ENCODE measurements around the gene SPOCK1.

Gene SPOCK1

DNA sequence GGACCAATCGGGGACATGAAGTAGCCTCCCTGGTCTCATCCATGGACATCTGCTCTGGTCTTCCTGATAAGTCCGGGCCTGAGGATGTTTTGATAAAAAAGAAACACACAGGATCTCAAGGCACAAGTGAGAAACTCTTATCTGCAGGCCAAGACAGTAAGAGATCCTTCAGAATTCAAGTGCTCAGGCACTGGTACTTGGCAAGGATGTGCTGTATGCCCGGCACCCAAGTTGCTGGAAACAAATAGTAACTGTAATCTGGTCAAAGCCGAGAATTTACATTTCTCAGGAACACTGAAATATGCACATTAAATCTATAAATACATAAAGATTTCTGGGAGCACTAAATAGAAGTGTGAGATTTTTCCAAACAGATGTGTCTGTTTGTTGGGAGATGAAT lies 165.7 kb downstream of the SPOCK1 start:
- in situ Hi-C loops (cut with MboI; ENCODE audit: low sequenced_read_pairs), result no loop called here

DNA sequence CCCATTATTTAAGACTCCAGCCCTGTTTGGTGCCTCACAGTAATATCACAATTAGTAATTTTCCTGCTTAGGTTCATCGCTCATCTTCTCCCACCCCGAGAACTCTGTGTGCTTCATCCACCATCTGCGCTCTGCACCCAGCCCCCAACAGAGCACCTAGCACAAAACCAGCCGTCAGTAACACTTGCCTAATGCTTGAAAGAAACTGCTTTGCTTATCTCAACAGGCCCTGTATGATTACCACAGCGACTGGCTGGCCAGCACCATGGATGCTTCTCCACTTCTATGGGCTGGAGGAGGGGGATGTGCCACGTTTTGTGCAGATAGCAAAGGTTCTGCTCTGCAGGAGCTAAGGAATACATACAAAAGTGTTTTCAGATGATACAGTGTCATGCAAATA lies 166.8 kb downstream of the SPOCK1 start:
- in situ Hi-C loops (cut with MboI; ENCODE audit: low sequenced_read_pairs), result no loop called here

DNA sequence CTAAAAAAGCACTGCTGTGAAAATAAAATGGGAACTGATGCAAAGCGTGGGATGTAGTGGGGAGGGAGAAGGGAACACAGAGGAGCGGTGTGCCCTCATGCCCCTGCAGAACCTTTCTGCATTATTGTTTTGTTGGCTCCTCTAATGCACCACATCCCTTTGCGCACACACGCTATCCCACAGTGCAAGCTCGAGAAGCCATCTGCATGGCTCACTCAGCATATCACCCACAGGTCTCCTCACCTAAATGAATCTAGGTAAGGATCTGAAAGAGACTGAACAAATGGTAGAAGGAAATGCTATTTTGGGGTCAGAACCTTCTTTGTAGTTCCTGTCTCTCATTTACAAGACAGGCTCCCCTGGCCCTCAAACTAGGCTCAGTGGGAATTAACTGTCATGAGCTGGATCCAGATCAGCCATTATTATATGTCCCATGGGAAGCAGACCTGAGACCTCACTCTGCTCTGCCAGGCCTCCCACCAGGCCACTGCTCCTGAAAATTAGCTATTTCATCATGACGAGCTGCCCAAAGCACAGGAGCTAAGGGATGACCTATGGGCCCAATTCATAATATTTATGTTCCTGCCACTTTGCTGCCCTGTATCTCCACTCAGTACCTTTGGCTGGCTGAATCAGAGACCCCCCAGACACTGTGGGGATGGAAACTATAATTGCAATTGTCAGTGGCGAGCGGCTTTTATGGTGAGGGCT lies 169.4 kb downstream of the SPOCK1 start:
- in situ Hi-C loops (cut with MboI; ENCODE audit: low sequenced_read_pairs), result no loop called here

DNA sequence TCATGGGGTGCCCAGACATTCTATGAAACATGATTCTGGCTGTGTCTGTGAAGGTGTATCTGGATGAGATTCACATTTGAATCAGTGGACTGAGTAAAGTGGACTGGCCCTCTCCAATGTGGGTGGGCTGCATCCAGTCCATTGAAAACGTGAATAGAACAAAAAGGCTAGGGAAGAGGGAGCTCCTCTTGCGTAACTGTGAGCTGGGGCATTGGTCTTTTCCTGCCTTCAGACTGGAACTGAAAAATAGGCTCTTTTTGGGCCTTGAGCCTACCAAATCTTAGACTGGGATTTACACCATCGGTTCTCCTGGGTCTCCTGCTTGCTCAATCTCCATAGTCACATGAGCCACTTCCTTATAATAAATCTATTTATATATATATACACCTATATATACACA lies 170.1 kb downstream of the SPOCK1 start:
- in situ Hi-C loops (cut with MboI; ENCODE audit: low sequenced_read_pairs), result no loop called here

DNA sequence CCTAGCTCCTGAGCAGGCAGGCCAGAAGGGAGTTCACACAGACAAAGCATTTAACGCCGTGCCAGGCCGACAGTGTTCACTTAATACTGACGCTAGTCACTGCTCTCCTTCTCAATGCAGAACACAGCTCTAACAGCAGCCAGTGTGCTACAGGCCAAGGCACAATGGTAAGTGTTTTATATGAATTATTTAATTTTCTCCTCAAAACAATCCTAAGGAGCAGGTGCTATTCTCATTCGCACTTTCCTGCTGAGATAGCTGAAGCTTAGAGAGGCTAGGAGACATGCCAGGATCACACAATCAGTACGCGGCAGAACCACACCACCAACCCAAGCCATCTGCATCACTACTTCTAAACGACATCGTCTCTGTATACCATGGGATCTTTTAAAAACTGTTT lies 170.7 kb downstream of the SPOCK1 start:
- in situ Hi-C loops (cut with MboI; ENCODE audit: low sequenced_read_pairs), result no loop called here

DNA sequence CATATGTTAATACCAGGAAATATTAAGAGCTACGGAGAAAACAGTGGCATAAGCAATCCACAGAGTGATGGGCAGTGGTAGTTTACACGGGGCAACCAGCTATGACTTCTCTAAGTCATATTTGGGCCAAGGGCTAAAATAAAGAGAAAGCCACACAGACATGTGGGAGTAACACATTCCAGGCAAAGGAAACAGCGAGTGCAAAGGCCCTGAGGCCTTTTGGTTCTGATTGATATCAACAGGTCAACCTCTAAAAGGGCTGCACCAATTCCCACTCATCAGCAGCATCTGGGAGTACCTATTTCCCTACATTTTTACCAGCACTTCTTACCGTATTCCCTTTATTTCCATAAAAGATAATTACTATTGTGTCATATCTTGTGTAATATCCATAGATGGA lies 173.4 kb downstream of the SPOCK1 start:
- in situ Hi-C loops (cut with MboI; ENCODE audit: low sequenced_read_pairs), result no loop called here

DNA sequence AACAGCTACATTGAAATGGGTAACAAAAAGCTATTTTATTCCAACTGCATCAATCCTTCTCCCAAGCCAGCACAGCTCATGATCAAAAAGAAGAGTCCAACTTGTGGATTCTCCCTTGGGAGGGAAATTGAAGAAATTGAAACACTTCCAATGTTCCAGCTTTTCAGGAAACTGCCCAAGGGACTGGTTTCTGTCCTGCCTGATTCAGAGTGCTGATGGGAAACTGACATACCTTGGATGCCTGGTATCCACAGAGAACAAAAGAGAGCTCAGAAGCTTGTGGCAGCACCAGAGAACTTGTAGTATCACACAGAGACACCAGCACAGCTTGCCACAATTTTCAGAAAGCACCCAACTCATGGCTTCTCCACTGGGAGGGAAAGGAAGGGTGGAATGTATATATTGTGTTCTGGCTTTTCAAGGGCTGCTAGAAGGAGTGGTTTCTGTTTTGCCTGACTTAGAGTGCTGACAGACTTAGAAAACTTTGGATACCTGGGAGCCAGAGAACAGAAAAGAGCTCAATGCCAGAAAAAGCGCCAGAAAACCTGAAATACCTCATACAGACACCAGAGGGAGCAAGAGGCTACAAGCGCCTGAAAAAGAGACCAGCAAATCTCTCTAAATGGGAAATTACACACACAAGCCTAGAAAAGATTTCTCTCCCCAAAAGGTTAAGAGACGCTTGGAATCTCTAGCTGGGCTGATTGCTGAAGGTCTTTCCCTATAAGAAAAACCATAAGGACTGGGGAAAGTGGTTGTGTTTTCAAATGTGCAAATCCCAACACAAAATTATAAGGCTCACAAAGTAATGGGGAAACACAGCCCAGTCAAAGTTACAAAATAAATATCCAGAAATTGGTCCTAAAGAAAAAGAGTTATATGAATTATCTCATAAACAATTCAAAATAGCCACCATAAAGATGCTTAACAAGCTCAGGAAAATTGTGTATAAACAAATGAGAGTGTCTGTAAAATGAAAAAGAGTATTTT lies 178.8 kb downstream of the SPOCK1 start:
- in situ Hi-C loops (cut with MboI; ENCODE audit: low sequenced_read_pairs), result no loop called here

DNA sequence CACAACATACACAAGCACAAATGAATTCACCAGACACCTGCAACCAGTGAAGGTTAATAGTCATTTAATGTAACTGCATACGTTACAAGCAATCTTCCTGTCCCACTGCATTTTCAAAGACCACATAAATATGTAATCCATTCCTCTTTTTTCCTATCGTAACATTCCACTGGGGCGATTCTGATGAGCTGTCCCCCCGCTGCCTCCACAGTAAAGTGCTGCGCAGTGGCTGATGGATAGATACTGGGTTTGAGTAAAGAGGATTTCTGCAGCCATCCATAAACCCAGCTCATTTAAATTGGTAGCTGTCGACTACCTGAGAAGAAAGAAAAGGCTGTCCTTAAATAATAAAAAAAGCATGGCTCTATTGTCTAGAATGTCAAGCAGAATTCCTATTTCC lies 181.1 kb downstream of the SPOCK1 start:
- in situ Hi-C loops (cut with MboI; ENCODE audit: low sequenced_read_pairs), result no loop called here

DNA sequence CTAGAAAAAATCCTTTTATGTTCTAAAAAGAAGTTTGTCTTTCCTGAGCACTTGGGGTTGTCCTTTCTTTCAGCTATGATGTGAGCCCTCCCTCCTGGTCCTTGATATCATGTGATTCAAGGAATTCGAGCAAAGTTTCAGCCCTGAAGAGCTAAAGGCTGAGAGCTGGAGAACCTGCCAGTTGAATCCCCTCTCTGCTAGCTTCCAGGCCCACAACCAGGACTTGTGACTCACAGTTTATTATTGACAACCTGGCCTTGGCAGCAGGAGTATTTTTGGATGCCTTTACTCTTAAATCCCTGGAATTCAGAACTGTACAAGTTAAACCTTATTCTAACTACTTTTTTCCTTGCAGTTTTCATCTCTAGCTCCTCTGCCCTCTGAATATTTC lies 182.8 kb downstream of the SPOCK1 start:
- in situ Hi-C loops (cut with MboI; ENCODE audit: low sequenced_read_pairs), result no loop called here

DNA sequence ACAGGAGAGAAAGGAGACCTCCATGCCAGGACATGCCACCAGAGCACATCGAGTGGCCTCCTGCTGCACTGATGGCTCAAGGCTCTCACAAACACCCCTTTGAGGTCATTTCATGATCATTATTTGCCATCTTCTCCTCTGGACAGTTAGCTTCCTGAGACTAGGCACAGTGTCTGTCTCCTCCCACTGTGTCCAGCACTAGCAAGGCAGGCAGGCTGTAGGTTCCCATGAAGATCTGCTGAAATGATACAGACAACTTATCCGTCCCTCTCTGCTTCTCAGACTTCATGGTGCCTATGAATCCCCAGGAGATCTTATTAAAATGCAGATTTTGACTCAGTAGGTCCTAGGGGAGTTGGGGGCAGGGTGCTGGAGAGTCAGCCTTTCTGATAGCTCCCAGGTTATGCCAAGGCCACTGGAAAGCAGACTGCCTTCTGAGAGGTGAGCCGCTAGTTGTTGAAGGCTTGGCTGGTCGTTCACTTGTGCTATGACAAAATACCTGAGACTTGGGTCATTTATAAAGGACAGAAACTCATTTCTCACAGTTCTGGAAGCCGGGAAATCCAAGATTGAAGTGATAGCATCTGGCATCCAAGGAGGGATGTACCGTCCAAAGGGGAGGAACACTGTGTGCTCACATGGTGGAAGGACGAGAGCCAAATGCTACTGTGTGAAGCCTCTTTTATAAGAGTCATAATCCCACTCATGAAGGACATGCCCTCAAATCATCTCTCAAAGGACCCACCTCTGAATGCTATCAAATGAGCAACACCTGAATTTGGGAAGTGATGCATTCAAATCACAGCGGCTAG lies 183.4 kb downstream of the SPOCK1 start:
- in situ Hi-C loops (cut with MboI; ENCODE audit: low sequenced_read_pairs), result no loop called here

DNA sequence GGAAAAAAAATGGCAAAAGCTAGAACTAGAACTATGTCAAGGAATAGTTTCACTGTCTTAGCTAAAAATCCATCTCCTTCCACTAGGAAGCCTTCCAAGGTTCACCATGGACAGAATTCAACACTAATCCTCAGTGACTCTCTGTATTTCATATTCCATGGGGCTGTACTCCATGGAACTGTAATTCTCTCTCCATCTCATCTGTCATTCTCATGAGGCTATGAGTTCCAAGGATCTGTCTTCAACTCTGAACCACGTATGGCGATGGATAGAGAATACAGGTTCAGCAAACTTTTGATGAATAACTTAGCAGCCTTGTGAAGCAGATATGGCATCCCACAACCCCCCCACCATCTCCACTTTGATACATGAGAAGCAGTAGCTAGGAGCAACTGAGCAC lies 184.0 kb downstream of the SPOCK1 start:
- in situ Hi-C loops (cut with MboI; ENCODE audit: low sequenced_read_pairs), result no loop called here

DNA sequence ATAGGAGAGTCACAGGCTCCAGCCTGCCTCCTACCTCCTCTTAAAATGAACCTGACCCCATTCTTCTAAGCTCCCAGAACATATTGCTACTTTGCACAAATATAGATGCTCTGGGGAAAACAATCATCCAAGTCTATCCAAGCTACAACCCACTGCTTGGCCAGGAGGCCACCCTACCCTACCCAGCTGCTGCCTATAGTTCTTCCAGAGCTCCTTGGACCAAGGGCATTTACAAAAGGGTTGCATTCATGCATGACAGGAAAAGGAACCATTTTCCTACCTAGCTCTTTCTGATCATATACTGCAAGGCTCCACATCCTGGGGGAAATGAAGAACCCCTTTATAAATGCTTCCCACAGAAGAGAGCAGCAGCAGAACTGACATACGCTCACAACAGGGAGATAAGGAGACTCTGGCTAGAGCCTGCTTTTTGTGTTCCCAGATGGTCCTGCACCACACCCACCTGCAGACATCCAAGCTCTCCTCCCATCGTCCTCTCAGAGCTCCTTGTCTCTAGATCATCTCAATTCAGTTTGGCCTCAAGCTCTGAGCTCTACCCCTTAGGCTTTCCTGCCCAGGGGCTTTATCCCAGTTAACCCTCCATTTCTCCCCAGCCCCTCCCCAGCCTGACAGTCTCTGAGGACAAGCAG lies 185.5 kb downstream of the SPOCK1 start:
- in situ Hi-C loops (cut with MboI; ENCODE audit: low sequenced_read_pairs), result no loop called here

DNA sequence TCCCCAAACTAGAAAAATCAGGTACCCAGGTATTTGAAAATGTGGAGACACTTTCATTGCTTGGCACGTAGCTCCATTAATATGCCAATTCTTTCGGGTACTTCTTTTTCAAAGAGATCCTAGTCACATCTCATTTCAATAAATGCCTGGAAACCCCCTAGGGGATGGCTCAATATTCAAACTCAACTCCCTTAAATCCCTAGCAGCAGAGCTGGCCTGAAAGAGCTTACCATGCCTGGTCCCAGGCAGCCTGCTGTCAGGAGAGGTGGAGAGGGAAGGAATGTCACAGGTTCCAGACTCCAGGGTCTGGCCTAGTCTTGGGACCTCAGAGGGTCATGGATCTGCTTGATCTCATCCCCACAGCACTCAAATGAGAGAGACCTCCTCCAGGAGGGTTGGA lies 187.1 kb downstream of the SPOCK1 start:
- in situ Hi-C loops (cut with MboI; ENCODE audit: low sequenced_read_pairs), result no loop called here

DNA sequence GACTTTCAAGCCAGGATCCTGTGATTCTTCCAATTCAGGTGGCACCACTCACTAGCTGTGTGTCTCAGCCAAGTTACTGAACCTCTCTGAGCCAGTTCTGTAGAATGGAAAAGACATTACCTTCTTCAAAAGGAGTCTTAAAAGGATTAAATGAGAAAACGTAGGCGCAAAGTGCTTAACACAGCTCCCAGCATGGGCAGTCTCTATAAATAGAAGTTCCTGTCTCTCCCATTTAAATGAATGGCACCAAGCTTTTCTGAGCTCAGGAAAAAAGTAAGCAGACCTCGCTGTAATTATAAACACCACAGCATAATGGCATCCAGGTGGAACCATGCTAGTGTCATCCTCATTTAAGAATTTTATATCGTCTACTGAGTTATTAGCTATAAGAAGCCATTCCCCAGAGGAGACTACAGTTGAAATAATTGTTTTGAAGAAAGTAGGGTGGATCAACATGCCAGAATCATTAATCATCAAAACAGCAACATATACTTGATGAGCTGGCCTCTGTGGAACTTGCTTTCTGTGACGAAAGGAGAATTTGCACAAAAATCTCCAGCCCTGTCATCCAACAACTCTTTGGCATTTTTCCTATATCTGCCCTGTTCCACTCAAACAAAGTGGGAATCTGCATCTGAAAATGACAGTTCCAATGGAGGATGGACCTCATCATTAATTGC lies 188.9 kb downstream of the SPOCK1 start:
- in situ Hi-C loops (cut with MboI; ENCODE audit: low sequenced_read_pairs), result no loop called here

DNA sequence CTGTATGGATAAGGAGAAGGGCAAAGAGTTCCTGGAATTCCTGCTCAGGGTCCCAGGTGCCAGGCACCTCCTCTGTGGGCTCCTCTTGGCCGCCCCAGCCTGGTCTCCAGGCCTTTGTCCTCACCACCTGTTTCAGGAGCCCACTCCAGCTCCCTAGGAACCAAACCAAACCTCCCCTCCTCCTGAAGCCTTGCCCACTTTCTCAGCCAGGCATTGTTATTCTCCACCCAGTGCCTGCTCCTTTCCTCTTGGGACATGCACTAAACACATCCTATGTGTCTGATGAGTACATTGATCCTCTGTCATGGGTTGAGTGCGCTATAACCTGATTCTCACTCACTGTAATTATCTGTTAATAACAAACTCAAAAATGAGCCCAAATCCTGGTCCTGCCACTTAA lies 189.8 kb downstream of the SPOCK1 start:
- in situ Hi-C loops (cut with MboI; ENCODE audit: low sequenced_read_pairs), result no loop called here

DNA sequence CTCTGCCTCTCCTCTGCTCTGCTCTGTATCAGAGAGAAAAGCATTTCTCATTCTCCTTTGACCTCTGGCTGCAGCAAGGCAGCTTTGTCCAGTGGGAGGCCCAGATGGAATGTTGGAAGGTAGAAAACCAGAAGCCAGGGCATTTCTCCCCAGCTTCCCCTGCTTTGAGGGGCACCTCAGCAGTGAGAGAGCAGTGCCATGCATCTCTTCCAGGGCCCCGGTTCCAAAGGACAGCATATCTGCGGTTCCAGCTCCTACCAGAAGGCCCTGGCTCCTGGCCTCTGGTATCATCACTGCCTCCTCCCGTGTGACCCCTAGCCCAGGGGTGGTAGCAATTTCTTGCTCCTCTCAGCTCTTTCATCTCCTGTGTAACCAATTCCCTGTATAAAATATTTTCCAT lies 190.8 kb downstream of the SPOCK1 start:
- in situ Hi-C loops (cut with MboI; ENCODE audit: low sequenced_read_pairs), result no loop called here

DNA sequence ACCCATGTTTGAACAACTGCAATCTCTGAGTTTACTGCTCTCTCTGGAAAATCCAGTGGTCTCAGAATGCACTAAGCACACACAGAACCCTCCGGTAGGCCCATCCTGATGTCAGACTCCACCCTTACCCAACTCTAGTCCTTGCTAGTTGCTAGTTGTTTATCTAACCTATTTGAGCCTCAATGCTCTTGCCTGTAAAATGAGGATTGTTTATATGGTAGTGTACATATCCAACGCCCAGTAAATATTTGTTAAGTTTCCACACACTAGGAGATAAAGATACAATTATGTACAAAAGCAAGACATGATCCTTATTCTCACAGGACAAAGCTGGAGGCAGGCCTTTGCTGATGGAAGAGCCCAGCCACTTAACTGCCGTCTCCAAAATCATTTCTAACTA lies 192.2 kb downstream of the SPOCK1 start:
- in situ Hi-C loops (cut with MboI; ENCODE audit: low sequenced_read_pairs), result no loop called here

DNA sequence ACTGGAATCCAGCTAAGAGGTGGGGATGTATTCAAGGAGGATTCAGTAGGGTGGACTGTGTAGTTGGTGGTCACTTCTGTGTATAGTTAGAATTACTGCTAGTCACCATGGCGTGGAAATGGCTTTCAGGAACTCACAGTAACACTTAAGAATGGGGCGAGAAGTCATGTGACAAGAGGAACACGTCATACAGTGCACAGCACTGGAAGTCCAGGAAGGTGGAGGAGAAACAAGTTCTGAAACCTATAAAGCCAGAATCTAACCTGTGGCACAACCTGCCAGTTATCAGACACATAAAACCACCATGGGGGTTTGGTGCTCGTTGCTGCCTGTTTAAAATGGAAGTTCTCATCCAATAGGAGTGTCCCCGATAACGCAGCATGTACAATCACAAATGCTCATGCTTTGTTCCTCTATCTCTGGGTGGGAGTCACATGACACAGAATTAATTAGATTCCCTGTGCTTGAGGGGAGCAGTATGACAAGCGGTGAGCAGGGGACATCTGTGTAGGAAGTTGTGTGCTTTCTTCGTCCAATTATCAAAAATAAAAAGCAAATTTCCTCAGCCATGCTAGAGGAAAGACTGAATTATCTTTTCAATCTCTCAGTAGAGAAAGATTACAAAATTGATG lies 193.0 kb downstream of the SPOCK1 start:
- in situ Hi-C loops (cut with MboI; ENCODE audit: low sequenced_read_pairs), result no loop called here

DNA sequence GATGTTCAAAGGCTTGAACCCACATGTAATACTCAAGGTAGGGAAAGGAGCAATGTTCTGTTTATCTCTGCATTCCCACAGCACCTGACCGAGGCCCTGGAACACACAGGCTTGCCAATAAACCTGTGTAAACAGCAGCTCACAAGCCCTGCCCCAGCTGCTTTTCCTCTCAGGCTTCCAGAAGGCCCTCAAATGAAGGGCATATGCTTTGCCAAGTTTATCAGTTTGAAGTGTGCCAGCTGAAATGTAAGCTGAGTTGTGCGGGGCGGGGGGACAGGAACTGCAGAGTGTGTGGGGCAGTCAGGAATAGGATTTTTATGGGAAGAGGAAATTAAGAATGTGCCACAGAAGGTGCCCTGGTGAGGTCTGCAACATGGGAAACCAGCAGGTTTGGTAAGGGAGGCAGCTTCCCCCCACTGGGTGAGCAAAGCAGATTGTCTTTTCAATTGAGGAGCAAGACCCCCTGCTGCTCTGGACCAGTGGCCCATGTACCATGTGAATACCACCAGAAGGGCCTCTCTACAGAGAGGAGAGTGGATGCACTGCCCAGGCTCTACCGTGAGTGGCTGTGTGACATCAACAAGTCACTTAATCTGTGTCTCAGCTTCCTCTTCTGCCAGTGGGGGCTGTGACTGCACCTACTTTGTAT lies 194.8 kb downstream of the SPOCK1 start:
- in situ Hi-C loops (cut with MboI; ENCODE audit: low sequenced_read_pairs), result no loop called here

All from HL-60/S4 treated with retinoic acid at 250 ng/mL for 4 days and 3 days (cell line).